Astrocyte (in vitro differentiated cells and primary cell): ENCODE results near the gene IL10RA. TPM values are rescaled to one million over a fixed set of nuclear protein-coding genes. Genes with fewer than 3 reads are reported as not detected.
"Not testable (repeated sequence)": the region's sequence is repeated elsewhere in the genome, so short reads cannot be mapped to it uniquely, and the experiment has no call there.

Source experiments
- DNase-seq: peaks from one replicate; pipeline ENCODE4 v3.0.0-alpha.2; 2010; ENCODE audit warnings: low read depth
- FAIRE-seq: peaks from 2 replicates; lab custom pipeline; 2011; peaks lifted over from hg19 to GRCh38; lab: Jason Lieb, UNC
- H2AFZ ChIP-seq: 2 replicates; pipeline ENCODE4 v1.6.0; 2012; ENCODE audit warnings: low read depth, low read length, inconsistent platforms
- H3K27ac ChIP-seq: 2 replicates; pipeline ENCODE4 v1.5.1; 2011; ENCODE audit warnings: low read depth, low read length, inconsistent platforms
- H3K27me3 ChIP-seq: 2 replicates; pipeline ENCODE4 v1.6.0; 2011; ENCODE audit warnings: low read length, inconsistent platforms; ENCODE audit not compliant: insufficient read depth
- H3K36me3 ChIP-seq: 2 replicates; pipeline ENCODE4 v1.5.1; 2011; ENCODE audit warnings: low read length, inconsistent platforms; ENCODE audit not compliant: insufficient read depth
- H3K4me1 ChIP-seq: 2 replicates; pipeline ENCODE4 v1.5.1; 2011; ENCODE audit warnings: low read length, inconsistent platforms; ENCODE audit not compliant: insufficient read depth
- H3K4me2 ChIP-seq: 2 replicates; pipeline ENCODE4 v1.6.0; 2012; ENCODE audit warnings: low read length, inconsistent platforms
- H3K4me3 ChIP-seq: 2 replicates; pipeline ENCODE4 v1.5.1; 2011; ENCODE audit warnings: low read depth, mild to moderate bottlenecking, low read length, inconsistent platforms; ENCODE audit not compliant: insufficient read depth
- H3K79me2 ChIP-seq: 2 replicates; pipeline ENCODE4 v1.6.0; 2012; ENCODE audit warnings: mild to moderate bottlenecking, low read length, inconsistent platforms; ENCODE audit not compliant: insufficient read depth
- H3K9ac ChIP-seq: 2 replicates; pipeline ENCODE4 v1.6.0; 2012; ENCODE audit warnings: mild to moderate bottlenecking, low read length, inconsistent platforms
- H3K9me3 ChIP-seq: 2 replicates; pipeline ENCODE4 v1.5.1; 2012; ENCODE audit warnings: low read depth, mild to moderate bottlenecking, low read length, inconsistent platforms; ENCODE audit not compliant: insufficient read depth
- H4K20me1 ChIP-seq: 2 replicates; pipeline ENCODE4 v1.6.0; 2012; ENCODE audit warnings: low read length, inconsistent platforms; ENCODE audit not compliant: insufficient read depth
- H3K27ac Mint-ChIP-seq: one replicate; pipeline ENCODE4 v1.8.0; 2021; ENCODE audit warnings: mild to moderate bottlenecking, mixed read lengths; ENCODE audit not compliant: unreplicated experiment
- H3K27me3 Mint-ChIP-seq: one replicate; pipeline ENCODE4 v1.8.0; 2021; ENCODE audit warnings: low read depth, mixed read lengths; ENCODE audit not compliant: unreplicated experiment
- H3K36me3 Mint-ChIP-seq: one replicate; pipeline ENCODE4 v1.8.0; 2021; ENCODE audit warnings: low read depth, mixed read lengths; ENCODE audit not compliant: unreplicated experiment
- H3K4me1 Mint-ChIP-seq: one replicate; pipeline ENCODE4 v1.8.0; 2021; ENCODE audit warnings: low read depth, mixed read lengths; ENCODE audit not compliant: unreplicated experiment
- H3K4me3 Mint-ChIP-seq: one replicate; pipeline ENCODE4 v1.8.0; 2021; ENCODE audit warnings: mild to moderate bottlenecking, moderate library complexity, mixed read lengths; ENCODE audit not compliant: unreplicated experiment
- H3K9me3 Mint-ChIP-seq: one replicate; pipeline ENCODE4 v1.8.0; 2021; ENCODE audit warnings: mild to moderate bottlenecking, mixed read lengths; ENCODE audit not compliant: unreplicated experiment
- EZH2 ChIP-seq: IDR thresholded peaks from 2 replicates; pipeline ENCODE4 v1.6.1; 2012; ENCODE audit warnings: mild to moderate bottlenecking, low read length, inconsistent platforms; ENCODE audit not compliant: insufficient read depth
- total RNA-seq: library from RNA; stranded (reverse); gene quantifications from 2 replicates; pipeline ENCODE4 v1.2.1, GENCODE V29; 2021
- TF ChIP-seq, protein P1 (sequence below): IDR thresholded peaks from 2 replicates; pipeline ENCODE4 v1.5.1; 2011; ENCODE audit warnings: low read depth, mild to moderate bottlenecking, inconsistent platforms, low read length, moderate library complexity; ENCODE audit not compliant: insufficient read depth

The IL10RA gene
- total RNA-seq, 1 donor from 2014 or later, result 0.73 TPM

DNA sequence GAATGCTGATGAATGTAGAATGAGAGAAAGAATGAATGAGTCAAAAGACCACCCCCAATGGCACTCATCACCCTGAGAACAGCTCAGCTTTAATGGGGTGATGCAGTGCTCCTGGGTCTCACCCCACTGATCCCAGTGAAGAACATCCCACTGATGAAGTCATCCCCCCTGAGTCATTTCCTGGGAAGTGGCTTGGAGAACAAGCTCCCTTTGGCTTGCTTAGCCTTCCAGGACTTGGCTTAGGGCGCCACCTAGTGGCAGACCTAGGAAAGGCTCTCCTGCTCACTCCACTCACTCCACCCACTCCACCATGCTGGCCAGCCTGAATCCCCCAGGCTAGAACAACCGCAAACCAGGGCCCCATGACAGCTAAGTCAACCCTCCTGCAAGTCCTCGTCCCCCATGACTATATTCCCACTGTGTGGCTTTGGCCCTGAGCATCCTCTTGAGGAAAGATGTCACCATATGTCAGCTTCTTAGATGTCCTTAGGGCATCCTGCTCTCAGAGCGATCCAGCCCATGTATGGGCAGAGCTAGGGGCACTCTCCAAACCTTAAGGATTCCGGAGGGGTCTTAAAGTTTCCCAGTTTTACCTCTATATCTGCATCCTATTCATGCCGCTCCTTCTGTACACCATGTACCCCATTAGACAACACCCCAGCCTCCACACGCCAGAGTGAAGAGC, 39.2 kb upstream of the IL10RA start:
- H2AFZ ChIP-seq, result peak overlapping the region; percentile 16
- no peaks in the 10 kb centered on the region for H3K36me3 Mint-ChIP-seq
- H3K27me3 ChIP-seq, result peaks cover 15% of the 10 kb centered on the region
- no peak for FAIRE-seq
- no peak overlapping the region for H3K27ac ChIP-seq
- H3K9me3 Mint-ChIP-seq, result no peaks in the 10 kb centered on the region
- no peaks in the 10 kb centered on the region for H3K79me2 ChIP-seq
- H3K36me3 ChIP-seq, result no peaks in the 10 kb centered on the region
- H3K9ac ChIP-seq, result no peak overlapping the region
- H3K27ac Mint-ChIP-seq, result peak overlapping the region; percentile 47
- no peaks in the 10 kb centered on the region for H3K4me1 ChIP-seq
- H3K4me3 ChIP-seq, result no peak overlapping the region
- peak; percentile 81 for DNase-seq
- peaks cover 30% of the 10 kb centered on the region for H3K27me3 Mint-ChIP-seq
- H3K4me1 Mint-ChIP-seq, result peaks cover 6% of the 10 kb centered on the region
- H3K4me2 ChIP-seq, result no peak overlapping the region
- no peaks in the 10 kb centered on the region for H3K9me3 ChIP-seq
- no peak overlapping the region for H3K4me3 Mint-ChIP-seq
- no peaks in the 10 kb centered on the region for H4K20me1 ChIP-seq
- TF ChIP-seq, protein P1, sequence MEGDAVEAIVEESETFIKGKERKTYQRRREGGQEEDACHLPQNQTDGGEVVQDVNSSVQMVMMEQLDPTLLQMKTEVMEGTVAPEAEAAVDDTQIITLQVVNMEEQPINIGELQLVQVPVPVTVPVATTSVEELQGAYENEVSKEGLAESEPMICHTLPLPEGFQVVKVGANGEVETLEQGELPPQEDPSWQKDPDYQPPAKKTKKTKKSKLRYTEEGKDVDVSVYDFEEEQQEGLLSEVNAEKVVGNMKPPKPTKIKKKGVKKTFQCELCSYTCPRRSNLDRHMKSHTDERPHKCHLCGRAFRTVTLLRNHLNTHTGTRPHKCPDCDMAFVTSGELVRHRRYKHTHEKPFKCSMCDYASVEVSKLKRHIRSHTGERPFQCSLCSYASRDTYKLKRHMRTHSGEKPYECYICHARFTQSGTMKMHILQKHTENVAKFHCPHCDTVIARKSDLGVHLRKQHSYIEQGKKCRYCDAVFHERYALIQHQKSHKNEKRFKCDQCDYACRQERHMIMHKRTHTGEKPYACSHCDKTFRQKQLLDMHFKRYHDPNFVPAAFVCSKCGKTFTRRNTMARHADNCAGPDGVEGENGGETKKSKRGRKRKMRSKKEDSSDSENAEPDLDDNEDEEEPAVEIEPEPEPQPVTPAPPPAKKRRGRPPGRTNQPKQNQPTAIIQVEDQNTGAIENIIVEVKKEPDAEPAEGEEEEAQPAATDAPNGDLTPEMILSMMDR, result peak; percentile 97
- no peak for TF ChIP-seq EZH2

DNA sequence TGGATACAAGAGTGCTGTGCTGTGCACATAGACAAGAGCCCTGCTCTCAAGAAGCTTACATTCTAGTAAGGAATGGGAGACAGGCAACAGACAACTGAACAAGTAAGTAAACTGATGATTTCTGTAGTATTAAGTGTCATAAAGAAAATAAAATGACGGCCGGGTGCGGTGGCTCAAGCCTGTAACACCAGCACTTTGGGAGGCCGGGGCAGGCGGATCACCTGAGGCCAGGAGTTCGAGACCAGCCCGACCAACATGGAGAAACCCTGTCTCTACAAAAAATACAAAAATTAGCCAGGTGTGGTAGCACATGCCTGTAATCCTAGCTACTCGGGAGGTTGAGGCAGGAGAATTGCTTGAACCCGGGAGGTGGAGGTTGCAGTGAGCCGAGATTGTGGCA, 38.4 kb upstream of the IL10RA start:
- not testable (repeated sequence) for H3K4me2 ChIP-seq, H3K79me2 ChIP-seq, H3K9ac ChIP-seq, H3K27ac Mint-ChIP-seq, H3K4me1 ChIP-seq, H3K9me3 ChIP-seq, H4K20me1 ChIP-seq, H3K27ac ChIP-seq, H3K4me3 ChIP-seq, FAIRE-seq, H3K9me3 Mint-ChIP-seq, H3K4me1 Mint-ChIP-seq, H3K36me3 Mint-ChIP-seq, H2AFZ ChIP-seq, H3K4me3 Mint-ChIP-seq, H3K36me3 ChIP-seq, DNase-seq
- H3K27me3 Mint-ChIP-seq, result peaks cover 31% of the 10 kb centered on the region
- H3K27me3 ChIP-seq, result peaks cover 15% of the 10 kb centered on the region

DNA sequence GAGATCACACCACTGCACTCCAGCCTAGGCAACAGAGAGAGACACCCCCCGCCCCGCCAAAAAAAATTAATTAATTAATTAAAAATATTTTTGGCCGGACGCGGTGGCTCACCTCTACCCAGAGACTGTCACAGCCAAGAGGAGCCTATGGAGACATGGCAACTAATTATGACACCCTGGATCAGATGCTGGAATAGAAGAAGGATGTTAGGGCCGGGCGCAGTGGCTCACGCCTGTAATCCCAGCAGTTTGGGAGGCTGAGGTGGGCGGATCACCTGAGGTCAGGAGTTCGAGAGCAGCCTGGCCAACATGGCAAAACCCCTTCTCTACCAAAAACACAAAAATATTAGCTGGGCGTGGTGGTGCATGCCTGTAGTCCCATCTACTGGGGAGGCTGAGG, 37.7 kb upstream of the IL10RA start:
- H3K9ac ChIP-seq, result not testable (repeated sequence)

More for the DNA sequence above, 37.7 kb upstream of the IL10RA start:
- not testable (repeated sequence) for H3K4me2 ChIP-seq, H4K20me1 ChIP-seq, H3K36me3 ChIP-seq, H3K9me3 Mint-ChIP-seq, H3K9me3 ChIP-seq, H3K27ac Mint-ChIP-seq, FAIRE-seq, H3K27ac ChIP-seq, H3K4me1 ChIP-seq, H3K79me2 ChIP-seq, H3K4me3 Mint-ChIP-seq, H2AFZ ChIP-seq, H3K4me3 ChIP-seq, H3K4me1 Mint-ChIP-seq, DNase-seq, H3K36me3 Mint-ChIP-seq
- peaks cover 15% of the 10 kb centered on the region for H3K27me3 ChIP-seq
- H3K27me3 Mint-ChIP-seq, result peaks cover 35% of the 10 kb centered on the region
